ACHN (cell line): Measurements from ENCODE around the gene PKP4.

Experiments used
- DNase-seq: peaks from one replicate; pipeline ENCODE4 v3.0.0-alpha.2; 2015
- in situ Hi-C: cut with HindIII; loops from 2 replicates; pipeline ENCODE4 v1.10.0; 2017; ENCODE audit warnings: low sequenced_read_pairs, low pct_ligation_motif_present, low pct_unique_long_range_greater_than_20kb

PKP4 gene

GRCh38 chr2:158716121-158716791 lies 259.5 kb downstream of the PKP4 start:
- in situ Hi-C loops: no loop called here
- DNase-seq: no peak

- no peak for DNase-seq
- in situ Hi-C loops: no loop called here
These were observed 260.2 kb downstream of the PKP4 start for GRCh38 chr2:158716921-158717320.

- in situ Hi-C loops: no loop called here
- no peak for DNase-seq
These were observed 260.8 kb downstream of the PKP4 start for GRCh38 chr2:158717366-158718195.

- no peak for DNase-seq
- in situ Hi-C loops: no loop called here
These were observed 261.4 kb downstream of the PKP4 start for GRCh38 chr2:158718196-158718585.

- no peak for DNase-seq
- in situ Hi-C loops: no loop called here
These were observed 262.1 kb downstream of the PKP4 start for GRCh38 chr2:158718851-158719250.

GRCh38 chr2:158719403-158719802 lies 262.7 kb downstream of the PKP4 start:
- in situ Hi-C loops: no loop called here
- DNase-seq: no peak

- in situ Hi-C loops: no loop called here
- no peak for DNase-seq
These were observed 265.7 kb downstream of the PKP4 start for GRCh38 chr2:158722266-158723105.

- DNase-seq: no peak
- in situ Hi-C loops: no loop called here
These were observed 266.6 kb downstream of the PKP4 start for GRCh38 chr2:158723181-158723838.

- peak; percentile 26 for DNase-seq
- in situ Hi-C loops: no loop called here
These were observed 267.4 kb downstream of the PKP4 start for GRCh38 chr2:158723921-158724802.

GRCh38 chr2:158724803-158725381 lies 268.1 kb downstream of the PKP4 start:
- in situ Hi-C loops: no loop called here
- peak; percentile 70 for DNase-seq

GRCh38 chr2:158725441-158725891 lies 268.7 kb downstream of the PKP4 start:
- in situ Hi-C loops: no loop called here
- DNase-seq: no peak

GRCh38 chr2:158726911-158727592 lies 270.3 kb downstream of the PKP4 start:
- in situ Hi-C loops: no loop called here

GRCh38 chr2:158728422-158728821 lies 271.7 kb downstream of the PKP4 start:
- in situ Hi-C loops: no loop called here
- no peak for DNase-seq

More at GRCh38 chr2:158726911-158727592, 270.3 kb downstream of the PKP4 start:
- DNase-seq: no peak

- in situ Hi-C loops: no loop called here
- DNase-seq: no peak
These were observed 272.7 kb downstream of the PKP4 start for GRCh38 chr2:158729451-158729850.

GRCh38 chr2:158729873-158730620 lies 273.3 kb downstream of the PKP4 start:
- in situ Hi-C loops: no loop called here
- DNase-seq: peak; percentile 82

- in situ Hi-C loops: no loop called here
- no peak for DNase-seq
These were observed 273.9 kb downstream of the PKP4 start for GRCh38 chr2:158730621-158731140.
